ENCODE measurements around the gene TNFRSF9.

DNA sequence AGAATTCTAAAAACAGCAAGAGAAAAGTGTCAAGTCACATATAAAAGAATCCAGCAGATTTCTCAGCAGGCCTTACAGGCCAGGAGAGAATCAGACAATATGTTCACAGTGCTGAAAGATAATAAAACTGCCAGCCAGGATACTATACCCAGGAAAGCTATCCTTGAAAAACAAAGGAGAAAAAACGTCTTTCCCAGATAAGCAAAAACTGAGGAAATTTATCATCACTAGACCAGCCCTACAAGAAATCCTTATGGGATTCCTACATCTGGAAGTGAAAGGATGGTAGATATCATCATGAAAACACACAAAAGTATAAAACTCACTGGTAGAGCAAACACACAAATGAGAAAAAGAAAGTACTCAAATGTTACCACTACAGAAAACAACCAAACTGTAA, 62.6 kb downstream of the TNFRSF9 start:
- no peak for TF ChIP-seq POLR2A (IDR thresholded peaks at IDR 0.05; ENCODE audit: low read depth, low read length)
- no peak for TF ChIP-seq MYC (IDR thresholded peaks at IDR 0.05; ENCODE audit: low read depth, low read length)
- no peak for TF ChIP-seq FOS (IDR thresholded peaks at IDR 0.05; ENCODE audit: borderline replicate concordance, insufficient read depth, low read length)
- TF ChIP-seq, protein P1, sequence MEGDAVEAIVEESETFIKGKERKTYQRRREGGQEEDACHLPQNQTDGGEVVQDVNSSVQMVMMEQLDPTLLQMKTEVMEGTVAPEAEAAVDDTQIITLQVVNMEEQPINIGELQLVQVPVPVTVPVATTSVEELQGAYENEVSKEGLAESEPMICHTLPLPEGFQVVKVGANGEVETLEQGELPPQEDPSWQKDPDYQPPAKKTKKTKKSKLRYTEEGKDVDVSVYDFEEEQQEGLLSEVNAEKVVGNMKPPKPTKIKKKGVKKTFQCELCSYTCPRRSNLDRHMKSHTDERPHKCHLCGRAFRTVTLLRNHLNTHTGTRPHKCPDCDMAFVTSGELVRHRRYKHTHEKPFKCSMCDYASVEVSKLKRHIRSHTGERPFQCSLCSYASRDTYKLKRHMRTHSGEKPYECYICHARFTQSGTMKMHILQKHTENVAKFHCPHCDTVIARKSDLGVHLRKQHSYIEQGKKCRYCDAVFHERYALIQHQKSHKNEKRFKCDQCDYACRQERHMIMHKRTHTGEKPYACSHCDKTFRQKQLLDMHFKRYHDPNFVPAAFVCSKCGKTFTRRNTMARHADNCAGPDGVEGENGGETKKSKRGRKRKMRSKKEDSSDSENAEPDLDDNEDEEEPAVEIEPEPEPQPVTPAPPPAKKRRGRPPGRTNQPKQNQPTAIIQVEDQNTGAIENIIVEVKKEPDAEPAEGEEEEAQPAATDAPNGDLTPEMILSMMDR (IDR thresholded peaks at IDR 0.05; ENCODE audit: extremely low read depth in 1 of 2, insufficient read depth in 1 of 2, low read depth in 1 of 2, low read length in 2 of 2): no peak
- TF ChIP-seq, protein P2, sequence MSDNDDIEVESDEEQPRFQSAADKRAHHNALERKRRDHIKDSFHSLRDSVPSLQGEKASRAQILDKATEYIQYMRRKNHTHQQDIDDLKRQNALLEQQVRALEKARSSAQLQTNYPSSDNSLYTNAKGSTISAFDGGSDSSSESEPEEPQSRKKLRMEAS (IDR thresholded peaks at IDR 0.05; ENCODE audit: insufficient read depth, insufficient read length): no peak
- no peak for TF ChIP-seq POLR2AphosphoS5 (IDR thresholded peaks at IDR 0.05; ENCODE audit: insufficient read depth, low read depth, low read length)
